ENCODE results near the gene EPHB1. TPM values are rescaled to one million over a fixed set of nuclear protein-coding genes. Genes with fewer than 3 reads are reported as not detected.

The EPHB1 gene
- total and polyA plus RNA-seq, 2 of the 13 experiments (the other 11 are each of a cell fraction or from before 2014, with no cell fraction given) = 0.07 to 0.21 TPM

DNA sequence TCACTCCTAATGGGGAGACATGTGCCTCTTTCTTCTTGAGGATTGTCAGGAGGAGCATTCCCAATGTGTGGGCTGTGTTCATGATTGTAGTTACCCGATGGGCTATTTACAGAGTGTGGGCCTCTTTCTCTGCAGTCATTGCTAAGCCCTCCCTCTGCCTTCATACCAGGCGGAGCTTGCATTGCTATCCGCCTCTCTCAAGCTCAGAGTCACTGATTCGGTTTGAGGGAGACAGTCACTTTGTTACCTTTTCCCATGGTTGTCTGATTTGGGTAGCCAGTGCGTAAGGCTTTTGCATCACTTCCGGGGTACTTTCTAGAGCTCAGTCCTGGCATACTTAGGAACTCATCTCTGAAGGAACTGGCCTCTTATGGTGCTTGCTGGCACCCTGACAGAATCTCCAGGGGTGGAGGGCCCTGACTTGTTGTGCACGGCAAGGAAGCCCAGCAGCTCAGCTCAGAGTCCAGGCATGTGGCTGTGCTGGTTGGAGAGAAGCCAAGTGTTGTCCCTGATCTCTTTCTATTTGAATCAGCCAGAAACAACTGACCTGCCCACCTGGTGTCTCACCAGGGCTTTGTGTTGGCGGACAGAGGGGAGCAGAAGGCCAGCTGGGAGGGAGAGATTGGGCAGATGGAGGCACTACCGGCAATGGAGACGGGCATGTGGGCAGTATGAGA lies 79.8 kb downstream of the EPHB1 start:
- intact Hi-C loops (cut with micrococcal nuclease; ENCODE audit: unreplicated experiment) (loop anchor here (1.0 kb wide), 1 partner anchor 13 kb away; no protein-coding TSS in a partner anchor), in situ Hi-C loops (cut with HindIII; ENCODE audit: extremely low pct_ligation_motif_present, low pct_unique_long_range_greater_than_20kb) (no loop called here)
- Histone ChIP-seq H3K4me3 (replicated peaks in 1 of 3; ENCODE audit: insufficient read depth in 1 of 3, low read depth in 2 of 3, low read length in 3 of 3) (no peak overlapping the region), H3K36me3 (replicated peaks in 1 of 2; ENCODE audit: control insufficient read depth in 1 of 2, insufficient read depth in 2 of 2, low read length in 2 of 2) (no peaks in the 10 kb centered on the region), H3K27me3 (ENCODE audit: control insufficient read depth in 1 of 2, insufficient read depth in 2 of 2, low read length in 2 of 2) (no peaks in the 10 kb centered on the region), H3K4me2 (ENCODE audit: low read depth, low read length) (peak overlapping the region; percentile 19; the same call in 1 of the 2 replicates), H2AFZ (ENCODE audit: low read length) (no peak overlapping the region), H3K9me3 (ENCODE audit: low read length) (no peaks in the 10 kb centered on the region), H4K20me1 (ENCODE audit: insufficient read depth, low read length) (no peaks in the 10 kb centered on the region), H3K4me1 (ENCODE audit: insufficient read depth, low read length) (peaks cover 9% of the 10 kb centered on the region; the same call in 1 of the 2 replicates), H3K27ac (ENCODE audit: extremely low read length, insufficient read depth, low read length) (no peak overlapping the region), H3K9ac (ENCODE audit: insufficient read depth, low read depth, low read length) (no peak overlapping the region), H3K79me2 (ENCODE audit: insufficient read depth, low read length) (no peaks in the 10 kb centered on the region)
- TF ChIP-seq FOXA3 (CRISPR knock-in tag; IDR thresholded peaks at IDR 0.05) (no peak), RORA (CRISPR knock-in tag; IDR thresholded peaks at IDR 0.05) (no peak), RBM39 (IDR thresholded peaks at IDR 0.05; ENCODE audit: low read depth, low read length, poor library complexity, severe bottlenecking) (no peak), FOXA1 (IDR thresholded peaks at IDR 0.05) (no peak), FOXA1 (CRISPR knock-in tag; IDR thresholded peaks at IDR 0.05) (no peak), HNF4A (CRISPR knock-in tag; IDR thresholded peaks at IDR 0.05) (peak; percentile 43; the same call in 1 of the 2 replicates), ZNF792 (CRISPR knock-in tag; IDR thresholded peaks at IDR 0.05) (peak; percentile 88; the same call in 1 of the 2 replicates), SALL1 (CRISPR knock-in tag; IDR thresholded peaks at IDR 0.05) (0 out of 2 replicates have a peak, but pooled peaks have one; percentile 17)
- peak; percentile 27 for DNase-seq (ENCODE audit: low spot score)
- no peak for FAIRE-seq
- CTCF ChIA-PET (ENCODE audit: low intra/inter-chr PET ratio, low total read pairs) = no interaction called here
- WGBS (ENCODE audit: low lambda C conversion rate) = 9% methylated on average over 9 of the region's 10 CpGs
- POLR2A ChIA-PET = no interaction called here
- BruUV-seq (replicated peaks) = no TSS peak
- ATAC-seq = peak; percentile 86

DNA sequence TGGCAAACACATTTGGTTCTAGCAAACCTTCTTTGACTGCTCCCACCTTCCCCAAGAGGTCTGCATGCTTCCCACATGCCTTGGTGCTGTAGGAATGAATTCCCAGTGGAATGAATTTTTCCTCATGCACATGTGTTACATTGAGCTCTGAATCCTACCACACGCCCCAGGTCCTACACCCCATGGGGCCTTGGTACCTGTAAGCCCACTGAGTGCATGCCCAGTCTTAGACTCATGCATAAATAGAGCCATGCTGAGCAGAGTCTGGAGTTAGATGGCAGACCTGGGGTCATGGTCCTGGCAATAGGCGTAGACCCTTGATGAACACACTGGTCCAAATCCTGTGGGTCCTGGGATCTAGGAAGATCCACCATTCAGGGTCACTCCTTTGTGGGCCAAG lies 81.8 kb downstream of the EPHB1 start:
- DNase-seq (ENCODE audit: low spot score) (no peak), FAIRE-seq (no peak), ATAC-seq (no peak)
- no TSS peak for BruUV-seq (replicated peaks)
- TF ChIP-seq ZNF207 (IDR thresholded peaks at IDR 0.05; ENCODE audit: borderline replicate concordance) = no peak
- 0% methylated on average over 1 of the region's 2 CpGs for WGBS (ENCODE audit: low lambda C conversion rate)
- Histone ChIP-seq H3K27me3 (ENCODE audit: control insufficient read depth in 1 of 2, insufficient read depth in 2 of 2, low read length in 2 of 2) (no peaks in the 10 kb centered on the region), H3K27ac (ENCODE audit: extremely low read length, insufficient read depth, low read length) (no peak overlapping the region), H3K4me2 (ENCODE audit: low read depth, low read length) (no peak overlapping the region), H2AFZ (ENCODE audit: low read length) (no peak overlapping the region), H4K20me1 (ENCODE audit: insufficient read depth, low read length) (no peaks in the 10 kb centered on the region), H3K9me3 (ENCODE audit: low read length) (no peaks in the 10 kb centered on the region), H3K9ac (ENCODE audit: insufficient read depth, low read depth, low read length) (no peak overlapping the region), H3K4me3 (replicated peaks in 1 of 3; ENCODE audit: insufficient read depth in 1 of 3, low read depth in 2 of 3, low read length in 3 of 3) (no peak overlapping the region), H3K36me3 (replicated peaks in 1 of 2; ENCODE audit: control insufficient read depth in 1 of 2, insufficient read depth in 2 of 2, low read length in 2 of 2) (no peaks in the 10 kb centered on the region), H3K4me1 (ENCODE audit: insufficient read depth, low read length) (peaks cover 9% of the 10 kb centered on the region; the same call in 1 of the 2 replicates), H3K79me2 (ENCODE audit: insufficient read depth, low read length) (no peaks in the 10 kb centered on the region)
- POLR2A ChIA-PET = no interaction called here
- CTCF ChIA-PET (ENCODE audit: low intra/inter-chr PET ratio, low total read pairs) = no interaction called here
- intact Hi-C loops (cut with micrococcal nuclease; ENCODE audit: unreplicated experiment) (no loop called here), in situ Hi-C loops (cut with HindIII; ENCODE audit: extremely low pct_ligation_motif_present, low pct_unique_long_range_greater_than_20kb) (no loop called here)
